Stimulated activated naive B cell treated with anti-CD40 and anti-IgM and Interleukin-4, amounts not matched to agents 10 μg/mL and 1 μg/mL and 100 μg/mL, for 72 hours (primary cell): Measurements from ENCODE around the gene OR4D1.
"Not testable (repeated sequence)": the region's sequence is repeated elsewhere in the genome, so short reads cannot be mapped to it uniquely, and the experiment has no call there.

ENCODE experiments used
- ATAC-seq, 2 donors: fragments of 150-1000 bp; cut with Tn5 transposase; replicated peaks; 2 replicates each; pipeline ENCODE4 v1.10.0; 2021; ENCODE audit warnings: moderate library complexity in 1 of 2
- DNase-seq: peaks from one replicate; pipeline ENCODE4 v3.0.0; 2021
- H3K27ac Mint-ChIP-seq: one replicate; pipeline ENCODE4 v1.8.0; 2022; ENCODE audit warnings: mild to moderate bottlenecking, mixed read lengths
- H3K27me3 Mint-ChIP-seq, 2 donors: one replicate each; pipeline ENCODE4 v1.8.0; 2022; ENCODE audit warnings: mixed read lengths in 2 of 2
- H3K36me3 Mint-ChIP-seq, 2 donors: one replicate each; pipeline ENCODE4 v1.8.0; 2022; ENCODE audit warnings: mixed read lengths in 2 of 2, mild to moderate bottlenecking in 1 of 2
- H3K4me1 Mint-ChIP-seq, 2 donors: one replicate each; pipeline ENCODE4 v1.8.0; 2022; ENCODE audit warnings: mixed read lengths in 2 of 2, mild to moderate bottlenecking in 1 of 2
- H3K4me3 Mint-ChIP-seq, 2 donors: one replicate each; pipeline ENCODE4 v1.8.0; 2022; ENCODE audit warnings: mild to moderate bottlenecking in 2 of 2, mixed read lengths in 2 of 2, moderate library complexity in 1 of 2
- H3K9me3 Mint-ChIP-seq, 2 donors: one replicate each; pipeline ENCODE4 v1.8.0; 2022; ENCODE audit warnings: mixed read lengths in 2 of 2, mild to moderate bottlenecking in 1 of 2

The OR4D1 gene

GRCh38 chr17:58147930-58148434 is at the start of gene OR4D1:
Gene OR4D1 (plus strand): TSS chr17:58148384. CDS start chr17:58155154, 6,770 bp downstream.
- Mint-ChIP-seq H3K4me1 (peaks cover 0 to 7% of the 10 kb centered on the region in 2 donors), H3K9me3 (peaks cover 20 to 28% of the 10 kb centered on the region in 2 donors), H3K27ac (no peak within 1 kb of the TSS), H3K36me3 (peaks cover 6 to 9% of the 10 kb centered on the region in 2 donors), H3K27me3 (peaks cover 42 to 51% of the 10 kb centered on the region in 2 donors), H3K4me3 (no peak within 1 kb of the TSS)
- no peak for DNase-seq
- ATAC-seq, result no peak

GRCh38 chr17:58100506-58100905 is 47.7 kb upstream of the OR4D1 start:
- ATAC-seq, result no peak
- H3K4me3 Mint-ChIP-seq, result no peak overlapping the region
- H3K27me3 Mint-ChIP-seq, result no peaks in the 10 kb centered on the region
- H3K9me3 Mint-ChIP-seq, result no peaks in the 10 kb centered on the region
- no peak overlapping the region for H3K27ac Mint-ChIP-seq
- DNase-seq, result no peak
- no peaks in the 10 kb centered on the region for H3K36me3 Mint-ChIP-seq
- no peaks in the 10 kb centered on the region for H3K4me1 Mint-ChIP-seq

- H3K4me1 Mint-ChIP-seq, H3K27ac Mint-ChIP-seq, H3K36me3 Mint-ChIP-seq, H3K4me3 Mint-ChIP-seq, H3K9me3 Mint-ChIP-seq, ATAC-seq, H3K27me3 Mint-ChIP-seq, DNase-seq: not testable (repeated sequence)
These were observed 46.3 kb upstream of the OR4D1 start for GRCh38 chr17:58101898-58102297.

GRCh38 chr17:58105093-58105492 is 43.1 kb upstream of the OR4D1 start:
- no peaks in the 10 kb centered on the region for H3K4me1 Mint-ChIP-seq
- no peaks in the 10 kb centered on the region for H3K36me3 Mint-ChIP-seq
- H3K27ac Mint-ChIP-seq, result no peak overlapping the region
- no peaks in the 10 kb centered on the region for H3K9me3 Mint-ChIP-seq
- DNase-seq, result no peak
- no peak for ATAC-seq
- peaks cover 0 to 6% of the 10 kb centered on the region in 2 donors for H3K27me3 Mint-ChIP-seq
- H3K4me3 Mint-ChIP-seq, result no peak overlapping the region

- Mint-ChIP-seq H3K4me3 (no peak overlapping the region), H3K36me3 (no peaks in the 10 kb centered on the region), H3K9me3 (no peaks in the 10 kb centered on the region)
These were observed 40.9 kb upstream of the OR4D1 start for GRCh38 chr17:58107306-58107705.

GRCh38 chr17:58109197-58109596 is 39.0 kb upstream of the OR4D1 start:
- Mint-ChIP-seq H3K4me3 (no peak overlapping the region), H3K9me3 (no peaks in the 10 kb centered on the region), H3K27me3 (peaks cover 11% of the 10 kb centered on the region in 2 donors), H3K27ac (no peak overlapping the region), H3K36me3 (no peaks in the 10 kb centered on the region), H3K4me1 (no peaks in the 10 kb centered on the region)
- ATAC-seq, result no peak
- DNase-seq, result no peak

More at GRCh38 chr17:58107306-58107705, 40.9 kb upstream of the OR4D1 start:
- Mint-ChIP-seq H3K4me1 (no peaks in the 10 kb centered on the region), H3K27me3 (peaks cover 8 to 11% of the 10 kb centered on the region in 2 donors), H3K27ac (no peak overlapping the region)
- no peak for DNase-seq
- no peak for ATAC-seq

- H3K4me1 Mint-ChIP-seq, result no peaks in the 10 kb centered on the region
- no peak for DNase-seq
- H3K27me3 Mint-ChIP-seq, result peaks cover 11 to 17% of the 10 kb centered on the region in 2 donors
- H3K36me3 Mint-ChIP-seq, result no peaks in the 10 kb centered on the region
- no peak for ATAC-seq
- no peak overlapping the region for H3K27ac Mint-ChIP-seq
- H3K9me3 Mint-ChIP-seq, result no peaks in the 10 kb centered on the region
- no peak overlapping the region for H3K4me3 Mint-ChIP-seq
These were observed 38.2 kb upstream of the OR4D1 start for GRCh38 chr17:58110012-58110411.

GRCh38 chr17:58111676-58112075 is 36.5 kb upstream of the OR4D1 start:
- H3K27me3 Mint-ChIP-seq, result peaks cover 25 to 32% of the 10 kb centered on the region in 2 donors
- no peak overlapping the region for H3K4me3 Mint-ChIP-seq
- no peak for DNase-seq
- no peaks in the 10 kb centered on the region for H3K9me3 Mint-ChIP-seq
- no peaks in the 10 kb centered on the region for H3K36me3 Mint-ChIP-seq
- ATAC-seq, result no peak
- no peaks in the 10 kb centered on the region for H3K4me1 Mint-ChIP-seq
- H3K27ac Mint-ChIP-seq, result no peak overlapping the region

- H3K27ac Mint-ChIP-seq, result no peak overlapping the region
- no peak overlapping the region for H3K4me3 Mint-ChIP-seq
- H3K36me3 Mint-ChIP-seq, result no peaks in the 10 kb centered on the region
- no peaks in the 10 kb centered on the region for H3K9me3 Mint-ChIP-seq
- peak; percentile 70 for DNase-seq
- no peaks in the 10 kb centered on the region for H3K4me1 Mint-ChIP-seq
- peaks cover 25 to 43% of the 10 kb centered on the region in 2 donors for H3K27me3 Mint-ChIP-seq
- ATAC-seq, result peak; percentile 89 to 95
These were observed 35.1 kb upstream of the OR4D1 start for GRCh38 chr17:58112970-58113631.

- DNase-seq, result no peak
- no peak for ATAC-seq
- Mint-ChIP-seq H3K9me3 (no peaks in the 10 kb centered on the region), H3K27ac (no peak overlapping the region), H3K4me1 (no peaks in the 10 kb centered on the region), H3K27me3 (peaks cover 28 to 47% of the 10 kb centered on the region in 2 donors), H3K4me3 (no peak overlapping the region), H3K36me3 (no peaks in the 10 kb centered on the region)
These were observed 34.2 kb upstream of the OR4D1 start for GRCh38 chr17:58113947-58114346.

- Mint-ChIP-seq H3K27ac (no peak overlapping the region), H3K4me3 (no peak overlapping the region), H3K36me3 (no peaks in the 10 kb centered on the region), H3K9me3 (no peaks in the 10 kb centered on the region), H3K4me1 (no peaks in the 10 kb centered on the region), H3K27me3 (peaks cover 31 to 49% of the 10 kb centered on the region in 2 donors)
- no peak for ATAC-seq
- DNase-seq, result no peak
These were observed 30.8 kb upstream of the OR4D1 start for GRCh38 chr17:58117382-58117781.

GRCh38 chr17:58119491-58119890 is 28.7 kb upstream of the OR4D1 start:
- ATAC-seq, result no peak
- no peak for DNase-seq
- no peak overlapping the region for H3K27ac Mint-ChIP-seq
- H3K4me1 Mint-ChIP-seq, result no peaks in the 10 kb centered on the region
- H3K27me3 Mint-ChIP-seq, result peaks cover 36 to 43% of the 10 kb centered on the region in 2 donors
- H3K4me3 Mint-ChIP-seq, result no peak overlapping the region
- H3K9me3 Mint-ChIP-seq, result no peaks in the 10 kb centered on the region
- H3K36me3 Mint-ChIP-seq, result no peaks in the 10 kb centered on the region

GRCh38 chr17:58120195-58120822 is 27.9 kb upstream of the OR4D1 start:
- Mint-ChIP-seq H3K4me1 (no peaks in the 10 kb centered on the region), H3K9me3 (no peaks in the 10 kb centered on the region), H3K27me3 (peaks cover 33 to 39% of the 10 kb centered on the region in 2 donors), H3K36me3 (no peaks in the 10 kb centered on the region), H3K4me3 (no peak overlapping the region), H3K27ac (no peak overlapping the region)
- ATAC-seq (no peak), DNase-seq (no peak)

GRCh38 chr17:58121925-58122324 is 26.3 kb upstream of the OR4D1 start:
- no peak for ATAC-seq
- Mint-ChIP-seq H3K27me3 (peaks cover 33 to 37% of the 10 kb centered on the region in 2 donors), H3K36me3 (no peaks in the 10 kb centered on the region), H3K4me1 (no peaks in the 10 kb centered on the region), H3K9me3 (no peaks in the 10 kb centered on the region), H3K27ac (no peak overlapping the region), H3K4me3 (no peak overlapping the region)
- no peak for DNase-seq

GRCh38 chr17:58127846-58128245 is 20.3 kb upstream of the OR4D1 start:
- Mint-ChIP-seq H3K27ac (no peak overlapping the region), H3K27me3 (peaks cover 33 to 49% of the 10 kb centered on the region in 2 donors), H3K36me3 (no peaks in the 10 kb centered on the region), H3K4me3 (no peak overlapping the region), H3K9me3 (no peaks in the 10 kb centered on the region), H3K4me1 (no peaks in the 10 kb centered on the region)
- no peak for DNase-seq
- ATAC-seq, result no peak
